BJ (cell line): ENCODE results near the gene TUBGCP2. TPM values are rescaled to one million over a fixed set of nuclear protein-coding genes. Genes with fewer than 3 reads are reported as not detected.
"Not testable (repeated sequence)": the region's sequence is repeated elsewhere in the genome, so short reads cannot be mapped to it uniquely, and the experiment has no call there.

Experiments used
- CTCF ChIA-PET: fragments of 350-600 bp; formaldehyde crosslinking; extraction: SDS; loops from one replicate; lab custom pipeline; 2021; ENCODE audit warnings: antibody characterized with exemption, inconsistent platforms; lab: Yijun Ruan, JAX
- POLR2A ChIA-PET: fragments of 300-600 bp; sonication (Branson Sonifier 250); formaldehyde crosslinking; extraction: SDS; loops from one replicate; lab custom pipeline; 2021; ENCODE audit warnings: antibody characterized with exemption; lab: Charles Lee
- DNase-seq: peaks from one replicate; pipeline ENCODE4 v3.0.0-alpha.2; 2011; ENCODE audit warnings: low read depth
- H3K27me3 ChIP-seq: 2 replicates; pipeline ENCODE4 v1.6.0; 2011; ENCODE audit warnings: low read length; ENCODE audit not compliant: control insufficient read depth, insufficient read depth
- H3K36me3 ChIP-seq: 2 replicates; pipeline ENCODE4 v1.5.1; 2011; ENCODE audit warnings: low read length; ENCODE audit not compliant: control insufficient read depth, insufficient read depth
- H3K4me3 ChIP-seq: 2 replicates; pipeline ENCODE4 v1.5.1; 2011; ENCODE audit warnings: low read depth, mild to moderate bottlenecking, control low read depth, low read length
- polyA plus RNA-seq: library from polyadenylated mRNA; depleted of rRNA; stranded (reverse); fragments of >200 nt; gene quantifications from 2 replicates; pipeline ENCODE4 v1.2.3, GENCODE V29; 2011
- TF ChIP-seq, protein P1 (sequence below): IDR thresholded peaks from 2 replicates; pipeline ENCODE4 v1.5.1; 2011; ENCODE audit warnings: low read depth, mild to moderate bottlenecking, control low read depth, inconsistent platforms, low read length, moderate library complexity; ENCODE audit not compliant: insufficient read depth

TUBGCP2 gene
- polyA plus RNA-seq, 1 experiment: 55.8 TPM

DNA sequence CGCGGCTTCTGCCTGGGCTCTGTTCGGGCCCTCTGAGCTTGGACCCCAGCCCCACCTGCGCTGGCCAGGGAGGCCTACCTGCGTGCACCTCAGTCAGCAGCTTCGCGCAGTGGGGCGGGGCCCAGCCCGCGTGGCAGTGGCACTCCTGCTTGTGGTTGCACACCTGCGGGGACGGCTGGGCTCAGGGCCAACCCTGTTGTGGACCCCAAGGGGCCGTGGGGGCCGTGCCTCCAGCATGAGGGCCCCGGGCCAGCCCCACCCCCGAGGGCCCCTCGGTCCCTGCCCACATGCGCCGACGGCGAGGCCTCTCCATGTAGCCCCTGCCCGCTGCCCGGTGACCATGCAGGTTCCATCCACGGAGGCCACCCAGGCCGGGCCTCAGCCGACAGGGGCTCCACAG lies 39.3 kb downstream of the TUBGCP2 start:
- Histone ChIP-seq H3K36me3 (no peaks in the 10 kb centered on the region; the same call in 1 of the 2 replicates), H3K27me3 (no peaks in the 10 kb centered on the region), H3K4me3 (no peak overlapping the region)
- no peak for DNase-seq
- TF ChIP-seq, protein P1, sequence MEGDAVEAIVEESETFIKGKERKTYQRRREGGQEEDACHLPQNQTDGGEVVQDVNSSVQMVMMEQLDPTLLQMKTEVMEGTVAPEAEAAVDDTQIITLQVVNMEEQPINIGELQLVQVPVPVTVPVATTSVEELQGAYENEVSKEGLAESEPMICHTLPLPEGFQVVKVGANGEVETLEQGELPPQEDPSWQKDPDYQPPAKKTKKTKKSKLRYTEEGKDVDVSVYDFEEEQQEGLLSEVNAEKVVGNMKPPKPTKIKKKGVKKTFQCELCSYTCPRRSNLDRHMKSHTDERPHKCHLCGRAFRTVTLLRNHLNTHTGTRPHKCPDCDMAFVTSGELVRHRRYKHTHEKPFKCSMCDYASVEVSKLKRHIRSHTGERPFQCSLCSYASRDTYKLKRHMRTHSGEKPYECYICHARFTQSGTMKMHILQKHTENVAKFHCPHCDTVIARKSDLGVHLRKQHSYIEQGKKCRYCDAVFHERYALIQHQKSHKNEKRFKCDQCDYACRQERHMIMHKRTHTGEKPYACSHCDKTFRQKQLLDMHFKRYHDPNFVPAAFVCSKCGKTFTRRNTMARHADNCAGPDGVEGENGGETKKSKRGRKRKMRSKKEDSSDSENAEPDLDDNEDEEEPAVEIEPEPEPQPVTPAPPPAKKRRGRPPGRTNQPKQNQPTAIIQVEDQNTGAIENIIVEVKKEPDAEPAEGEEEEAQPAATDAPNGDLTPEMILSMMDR: no peak
- ChIA-PET CTCF (no interaction called here), POLR2A (no interaction called here)

DNA sequence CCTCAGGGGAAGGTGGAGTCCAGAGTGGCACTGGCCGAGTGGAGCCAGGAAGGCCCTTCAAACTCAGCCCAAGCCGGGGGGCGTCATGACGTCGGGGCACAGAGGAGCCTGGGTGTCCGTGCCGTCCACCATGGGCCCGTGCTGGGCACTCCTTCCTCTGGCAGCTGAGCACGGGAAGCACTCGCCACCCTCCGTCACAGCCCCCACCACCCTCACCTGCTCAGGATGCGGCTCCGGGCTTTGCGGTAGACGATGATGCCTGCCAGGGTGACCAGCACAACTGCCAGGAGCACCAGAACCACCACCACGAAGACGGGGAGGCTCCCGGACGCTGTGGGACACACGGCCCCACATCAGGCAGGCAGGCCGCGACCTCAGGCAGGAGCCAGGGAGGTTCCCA lies 40.1 kb downstream of the TUBGCP2 start:
- POLR2A ChIA-PET: no interaction called here
- H3K4me3 ChIP-seq: no peak overlapping the region
- H3K36me3 ChIP-seq: no peaks in the 10 kb centered on the region; the same call in 1 of the 2 replicates
- TF ChIP-seq, protein P1: no peak
- no peak for DNase-seq
- no peaks in the 10 kb centered on the region for H3K27me3 ChIP-seq
- CTCF ChIA-PET: no interaction called here

DNA sequence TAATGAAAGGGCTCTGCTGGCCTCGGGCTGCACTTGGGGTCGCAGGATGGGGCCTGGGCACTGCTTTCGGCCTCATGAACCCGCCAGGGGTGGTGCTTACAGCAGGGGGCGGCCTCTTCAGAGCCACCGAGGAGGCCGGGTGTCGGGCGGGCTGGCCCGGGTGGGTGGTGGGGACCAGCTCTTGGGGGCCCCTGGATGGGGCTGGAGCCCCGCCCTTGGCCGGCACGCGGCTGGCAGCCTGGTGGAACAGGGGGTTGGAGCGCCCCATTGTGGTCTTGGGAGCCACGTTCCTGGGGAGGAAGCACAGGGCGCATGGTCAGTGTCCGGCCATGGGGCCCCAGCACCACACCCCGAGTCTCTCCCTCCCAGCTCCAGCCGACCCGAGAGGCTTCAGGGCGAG lies 40.8 kb downstream of the TUBGCP2 start:
- DNase-seq: no peak
- POLR2A ChIA-PET: no interaction called here
- Histone ChIP-seq H3K36me3 (no peaks in the 10 kb centered on the region; the same call in 1 of the 2 replicates), H3K27me3 (no peaks in the 10 kb centered on the region), H3K4me3 (no peak overlapping the region)
- TF ChIP-seq, protein P1: no peak
- CTCF ChIA-PET: no interaction called here

DNA sequence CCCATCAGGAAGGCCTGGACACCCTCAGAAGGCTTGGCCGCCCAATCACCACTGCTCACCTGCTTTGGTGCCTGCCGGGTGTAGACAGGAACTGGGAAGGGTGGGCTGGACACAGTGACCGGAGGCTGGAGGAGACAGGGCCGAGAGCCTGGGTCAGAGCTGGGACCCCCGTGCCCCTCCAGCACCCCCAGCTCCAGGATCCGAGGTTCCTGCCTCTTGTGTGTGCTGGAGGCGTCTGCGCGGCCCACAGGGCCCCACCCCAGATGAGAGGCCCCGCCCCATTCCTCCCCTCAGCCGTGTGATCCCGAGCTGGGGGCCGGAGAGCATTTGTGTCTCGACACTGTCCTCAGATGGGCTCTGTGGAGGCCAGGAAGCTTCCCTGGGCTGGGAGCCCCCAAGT lies 41.4 kb downstream of the TUBGCP2 start:
- no peaks in the 10 kb centered on the region; the same call in 1 of the 2 replicates for H3K36me3 ChIP-seq
- ChIA-PET CTCF (no interaction called here), POLR2A (no interaction called here)
- TF ChIP-seq, protein P1: no peak
- no peak overlapping the region for H3K4me3 ChIP-seq
- no peaks in the 10 kb centered on the region for H3K27me3 ChIP-seq
- DNase-seq: no peak

DNA sequence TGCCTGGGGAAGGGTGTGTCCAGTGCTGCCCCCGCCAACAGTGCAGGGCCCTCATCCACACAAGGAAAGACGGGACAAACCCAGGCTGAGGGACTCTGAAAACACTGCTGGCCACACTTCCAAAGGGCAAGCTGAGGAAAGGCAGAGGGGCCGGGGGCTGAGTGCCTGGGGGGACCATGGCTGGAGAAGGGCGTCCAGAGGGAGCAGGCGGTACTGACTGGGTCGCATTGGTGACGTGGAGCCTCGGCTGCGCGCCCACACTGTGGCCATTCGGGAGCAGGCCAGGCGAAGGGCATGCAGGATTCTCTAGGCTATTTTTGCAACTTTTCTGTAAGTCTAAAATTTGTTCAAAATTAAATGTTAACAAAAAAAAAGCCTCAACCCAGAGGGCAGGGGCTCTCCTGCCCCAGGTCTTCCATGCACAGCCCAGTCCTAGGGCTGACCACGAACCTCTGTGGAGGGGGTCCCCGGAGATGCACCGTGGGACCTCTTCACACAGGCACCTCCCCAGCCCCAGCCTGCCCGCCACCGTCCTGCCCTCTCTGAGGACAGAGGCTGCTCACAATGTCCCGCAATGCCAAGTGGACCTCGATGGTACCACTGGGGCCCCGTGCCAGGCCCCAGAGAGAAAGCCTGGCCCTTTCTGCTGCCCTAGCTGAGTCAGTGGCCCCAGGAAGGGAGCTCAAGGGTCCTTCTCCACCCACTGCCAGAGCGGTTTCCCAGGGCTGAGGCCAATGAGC lies 42.4 kb downstream of the TUBGCP2 start:
- no peak for DNase-seq
- Histone ChIP-seq H3K4me3 (no peak overlapping the region), H3K27me3 (no peaks in the 10 kb centered on the region), H3K36me3 (no peaks in the 10 kb centered on the region; the same call in 1 of the 2 replicates)
- CTCF ChIA-PET: no interaction called here
- POLR2A ChIA-PET: no interaction called here
- TF ChIP-seq, protein P1: no peak

DNA sequence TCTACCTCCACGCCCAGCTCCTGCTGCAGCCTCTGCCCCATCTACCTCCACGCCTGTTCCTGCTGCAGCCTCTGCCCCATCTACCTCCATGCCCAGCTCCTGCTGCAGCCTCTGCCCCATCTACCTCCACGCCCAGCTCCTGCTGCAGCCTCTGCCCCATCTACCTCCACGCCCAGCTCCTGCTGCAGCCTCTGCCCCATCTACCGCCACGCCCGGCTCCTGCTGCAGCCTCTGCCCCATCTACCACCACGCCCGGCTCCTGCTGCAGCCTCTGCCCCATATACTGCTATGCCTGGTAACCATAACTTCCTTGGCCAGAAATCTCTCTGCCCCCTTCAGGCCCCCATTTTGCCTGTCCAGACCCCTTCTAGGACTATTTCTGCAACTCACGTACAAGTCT lies 43.6 kb downstream of the TUBGCP2 start:
- H3K4me3 ChIP-seq, CTCF ChIA-PET, POLR2A ChIA-PET, DNase-seq, H3K27me3 ChIP-seq, H3K36me3 ChIP-seq: not testable (repeated sequence)
